ENCODE results near the gene DPH5.
"Not testable (repeated sequence)": the region's sequence is repeated elsewhere in the genome, so short reads cannot be mapped to it uniquely, and the experiment has no call there.

Gene DPH5

DNA sequence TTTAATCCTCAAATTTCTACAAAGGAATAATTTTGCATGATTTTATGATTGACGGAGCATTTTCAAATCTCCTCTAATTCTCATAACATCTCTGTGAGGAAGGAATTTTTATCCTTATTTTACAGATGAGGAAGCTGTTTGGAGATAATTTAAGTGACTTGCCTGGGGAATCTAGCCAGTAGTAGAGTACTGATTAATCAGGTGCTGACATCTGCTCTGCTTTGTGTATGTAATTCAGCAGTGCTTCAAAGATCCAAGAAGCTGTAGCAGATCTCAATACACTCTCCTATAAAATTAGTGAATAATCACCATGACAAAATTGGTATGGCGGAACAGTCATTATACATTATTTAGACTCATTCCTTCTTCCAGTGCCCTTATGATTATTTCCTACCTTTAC, 46.0 kb downstream of the DPH5 start:
- DNase-seq, result no peak

GRCh38 chr1:100976936-100977335, 48.6 kb downstream of the DPH5 start:
- DNase-seq, result no peak

GRCh38 chr1:100972185-100972584, 53.4 kb downstream of the DPH5 start:
- DNase-seq, result no peak

GRCh38 chr1:100971021-100971420, 54.6 kb downstream of the DPH5 start:
- DNase-seq, result no peak

- no peak for DNase-seq
Observed at GRCh38 chr1:100969327-100969726, 56.3 kb downstream of the DPH5 start.

- DNase-seq, result no peak
Observed at GRCh38 chr1:100968621-100969020, 57.0 kb downstream of the DPH5 start.

DNA sequence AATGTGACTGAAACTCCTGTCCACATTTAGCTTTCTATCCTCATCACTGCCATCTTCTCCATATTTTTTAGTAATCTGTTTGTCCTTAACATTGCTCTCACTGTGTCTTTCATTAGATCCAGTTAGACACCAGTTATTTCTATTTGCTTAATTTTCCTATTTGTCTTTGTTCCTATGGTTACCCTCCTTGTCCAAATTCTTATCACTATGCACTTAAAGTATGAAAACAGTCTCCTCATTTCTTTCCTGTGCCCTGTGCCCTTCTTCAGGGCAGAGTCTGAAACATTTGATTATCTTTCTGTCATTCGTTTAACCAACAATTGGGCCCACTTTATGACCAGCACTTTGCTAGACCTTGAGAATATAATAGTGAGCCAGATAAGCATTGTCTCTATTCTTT, 65.5 kb downstream of the DPH5 start:
- DNase-seq, result no peak

- DNase-seq, result no peak
Observed at GRCh38 chr1:100959502-100960060, 66.0 kb downstream of the DPH5 start.

- no peak for DNase-seq
Observed at GRCh38 chr1:100955322-100955721, 70.3 kb downstream of the DPH5 start.

DNA sequence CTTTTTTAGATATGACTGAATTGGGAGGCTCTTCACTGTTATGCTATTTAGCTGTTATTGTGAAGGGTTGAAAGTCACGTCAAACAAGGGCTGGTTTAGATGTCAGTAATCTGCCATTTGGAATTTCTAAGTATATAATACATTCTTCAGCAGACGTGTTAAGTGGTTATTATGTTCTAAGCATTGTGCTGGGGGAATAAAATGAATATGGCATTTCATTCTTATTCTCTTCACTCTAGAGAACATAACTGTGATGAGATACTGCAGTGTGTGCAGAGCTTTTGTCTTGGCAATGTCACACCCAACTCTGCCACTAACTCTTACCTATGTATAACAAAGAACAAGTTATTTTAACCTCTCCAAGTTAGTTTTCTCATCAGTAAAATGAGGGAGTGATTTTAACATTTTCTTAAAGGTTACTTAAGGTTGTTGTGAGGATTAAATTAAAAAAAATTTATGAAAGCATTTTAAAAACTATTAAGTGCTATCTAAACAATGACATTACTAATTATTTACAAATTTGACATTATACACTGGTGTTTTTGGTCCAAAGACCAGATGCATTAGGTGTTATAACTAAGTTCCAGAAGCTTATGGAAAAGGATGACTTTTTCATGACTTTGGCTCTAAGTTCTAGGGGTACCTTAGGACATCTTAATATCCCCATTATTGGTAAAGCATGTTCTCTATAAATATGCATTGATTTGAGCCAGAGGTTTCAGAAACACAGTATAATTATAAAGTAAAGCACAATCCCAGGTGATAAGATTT, 71.4 kb downstream of the DPH5 start:
- no peak for DNase-seq

DNA sequence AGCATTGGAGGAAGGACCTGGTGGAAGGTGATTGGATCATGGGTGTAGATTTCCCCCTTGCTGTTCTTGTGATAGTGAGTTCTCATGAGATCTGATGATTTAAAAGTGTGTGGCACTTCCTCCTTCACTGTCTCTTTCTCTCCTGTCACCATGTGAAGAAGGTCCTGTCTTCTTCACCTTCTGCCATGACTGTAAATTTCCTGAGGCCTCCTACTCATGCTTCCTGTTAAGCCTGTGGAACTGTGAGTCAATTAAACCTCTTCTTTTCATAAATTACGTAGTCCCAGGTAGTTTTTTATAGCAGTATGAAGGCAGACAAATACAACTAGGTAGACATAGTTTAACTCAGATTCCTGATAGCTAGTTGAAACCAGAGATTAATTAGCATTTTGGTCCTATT, 72.6 kb downstream of the DPH5 start:
- DNase-seq, result not testable (repeated sequence)

DNA sequence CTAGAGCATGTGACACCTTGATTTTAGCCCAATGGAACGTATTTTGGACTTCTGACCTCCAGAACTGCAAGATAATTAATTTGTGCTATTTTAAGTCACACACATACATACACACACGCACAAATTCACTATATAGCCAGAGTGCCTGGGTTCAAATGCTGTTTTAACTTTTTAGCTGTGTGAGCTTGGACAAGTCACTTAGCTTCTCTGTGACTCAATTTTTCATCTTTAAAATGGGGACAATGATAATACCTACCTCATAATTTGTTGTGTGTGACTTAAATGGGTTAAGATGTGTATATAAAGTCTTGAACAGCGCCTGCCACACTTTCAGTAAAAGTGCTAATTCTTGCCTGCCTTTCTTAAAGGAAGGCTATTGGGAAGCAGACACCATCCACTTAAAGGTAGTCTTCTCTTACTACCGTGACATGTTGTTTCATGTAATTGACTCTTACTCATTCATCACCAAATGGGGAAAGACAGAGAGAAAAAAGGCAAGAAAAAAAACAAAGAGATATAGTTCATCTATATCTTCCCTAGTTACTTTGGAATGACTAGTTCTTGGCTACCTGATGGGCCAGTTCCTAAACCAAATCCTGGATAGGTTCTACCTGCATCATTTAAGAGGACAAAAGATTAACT, 73.4 kb downstream of the DPH5 start:
- DNase-seq, result no peak

GRCh38 chr1:100950781-100951180, 74.8 kb downstream of the DPH5 start:
- DNase-seq, result no peak

DNA sequence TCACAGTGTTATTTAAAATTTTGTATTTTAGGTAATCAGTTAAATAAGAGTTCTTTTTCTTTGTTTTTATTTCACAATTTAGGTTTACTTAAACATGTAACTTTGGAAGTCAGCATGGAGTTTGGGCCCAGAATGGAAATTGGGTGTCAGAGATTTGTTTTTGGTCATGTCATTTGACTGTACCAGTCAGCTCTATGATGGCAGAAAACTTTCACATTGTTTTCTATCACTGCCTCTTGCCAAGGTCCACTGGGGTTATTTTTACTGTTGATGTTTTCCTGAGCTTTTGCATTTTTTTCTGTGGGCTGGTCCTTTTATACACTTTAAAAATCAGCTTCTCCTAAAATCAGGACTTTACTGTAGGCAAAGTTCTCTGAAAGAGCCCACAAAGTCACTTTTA, 75.2 kb downstream of the DPH5 start:
- DNase-seq, result no peak

- DNase-seq, result not testable (repeated sequence)
Observed at GRCh38 chr1:100949515-100950158, 75.9 kb downstream of the DPH5 start.

GRCh38 chr1:100948721-100949405, 76.7 kb downstream of the DPH5 start:
- DNase-seq, result not testable (repeated sequence)

DNA sequence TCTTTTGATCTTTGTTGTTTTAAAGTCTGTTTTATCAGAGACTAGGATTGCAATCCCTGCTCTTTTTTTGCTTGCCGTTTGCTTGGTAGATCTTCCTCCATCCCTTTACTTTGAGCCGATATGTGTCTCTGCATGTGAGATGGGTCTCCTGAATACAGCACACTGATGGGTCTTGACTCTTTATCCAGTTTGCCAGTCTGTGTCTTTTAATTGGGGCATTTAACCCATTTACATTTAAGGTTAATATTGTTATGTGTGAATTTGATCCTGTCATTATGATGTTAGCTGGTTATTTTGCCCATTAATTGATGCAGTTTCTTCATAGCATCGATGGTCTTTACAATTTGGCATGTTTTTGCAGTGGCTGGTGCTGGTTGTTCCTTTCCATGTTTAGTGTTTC, 77.8 kb downstream of the DPH5 start:
- DNase-seq, result not testable (repeated sequence)

DNA sequence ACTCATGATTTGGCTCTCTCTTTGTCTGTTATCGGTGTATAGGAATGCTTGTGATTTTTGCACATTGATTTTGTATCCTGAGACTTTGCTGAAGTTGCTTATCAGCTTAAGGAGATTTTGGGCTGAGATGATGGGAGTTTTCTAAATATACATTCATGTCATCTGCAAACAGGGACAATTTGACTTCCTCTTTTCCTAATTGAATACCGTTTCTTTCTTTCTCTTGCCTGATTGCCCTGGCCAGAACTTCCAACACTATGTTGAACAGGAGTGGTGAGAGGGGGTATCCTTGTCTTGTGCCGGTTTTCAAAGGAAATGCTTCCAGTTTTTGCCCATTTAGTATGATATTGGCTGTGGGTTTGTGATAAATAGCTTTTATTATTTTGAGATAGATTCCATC, 79.5 kb downstream of the DPH5 start:
- not testable (repeated sequence) for DNase-seq

DNA sequence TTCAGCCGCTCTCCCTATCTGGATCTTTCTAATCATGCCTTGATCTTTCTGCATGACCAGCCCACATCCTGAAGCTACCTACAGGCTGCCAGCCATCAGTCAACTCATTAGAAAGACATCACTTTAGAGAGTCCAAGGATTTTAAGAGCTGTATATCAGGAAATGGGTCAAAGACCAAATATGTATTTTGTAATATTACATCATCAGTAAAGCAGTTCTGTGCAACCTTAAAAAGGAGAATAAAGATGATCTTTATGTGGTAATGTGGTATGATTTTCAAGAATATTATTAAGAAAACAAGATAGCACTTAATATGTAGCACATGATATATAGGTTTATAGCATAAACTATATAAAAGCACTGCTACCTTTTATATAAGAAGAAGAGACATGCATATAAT, 82.1 kb downstream of the DPH5 start:
- peak in 1 of 2 donors; percentile 8 for DNase-seq

GRCh38 chr1:100942304-100943046, 83.1 kb downstream of the DPH5 start:
- no peak for DNase-seq

DNA sequence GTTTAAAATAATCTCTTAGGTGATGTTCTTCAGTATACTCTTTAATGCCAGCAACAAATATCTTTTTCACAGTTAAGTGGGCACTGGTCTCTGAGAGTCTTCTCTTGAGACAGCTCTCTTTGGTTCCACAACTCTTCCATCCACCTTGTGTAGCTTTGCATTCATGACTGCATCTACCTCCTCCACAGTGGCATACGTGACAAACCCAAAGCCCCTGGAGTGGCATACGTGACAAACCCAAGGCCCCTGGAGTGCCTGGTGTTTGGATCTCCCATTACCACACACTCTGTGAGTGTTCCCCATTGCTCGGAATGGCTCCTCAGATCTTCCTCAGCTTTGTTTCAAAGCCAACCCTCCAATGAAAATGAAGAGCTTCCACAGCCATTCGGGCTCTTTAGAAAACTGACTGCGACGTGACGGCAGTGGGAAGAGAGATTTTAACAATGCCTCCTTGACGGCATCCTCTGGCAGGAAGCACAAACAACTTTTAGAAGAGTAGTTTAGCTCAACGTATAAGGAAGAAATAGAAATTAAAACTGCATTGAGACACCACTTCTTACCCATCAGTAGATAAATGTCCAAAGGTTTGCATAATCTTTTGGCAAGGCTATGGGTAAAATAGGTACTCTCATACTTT, 83.9 kb downstream of the DPH5 start:
- no peak for DNase-seq

DNA sequence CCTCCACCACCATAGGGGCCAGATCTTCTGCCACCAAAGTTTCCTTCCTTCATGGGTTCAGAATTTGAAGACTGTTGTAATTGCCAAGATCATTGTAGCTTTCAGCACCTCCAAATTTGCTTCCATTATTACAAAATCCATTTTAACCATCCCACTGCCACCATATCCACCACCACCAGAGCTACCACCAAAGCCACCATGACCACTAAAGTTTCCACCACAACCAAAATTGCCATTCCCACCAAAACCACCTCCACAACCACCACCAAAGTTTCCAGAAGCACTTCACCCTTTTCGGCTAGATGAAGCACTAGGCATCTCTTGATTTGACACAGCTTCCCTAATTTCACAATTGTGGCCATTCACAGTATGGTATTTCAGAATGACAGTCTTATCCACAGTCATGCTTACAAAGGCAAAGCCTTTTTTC, 84.5 kb downstream of the DPH5 start:
- DNase-seq, result peak; percentile 44 to 48
